ENCODE results near the gene GRIP2. TPM values are rescaled to one million over a fixed set of nuclear protein-coding genes. Genes with fewer than 3 reads are reported as not detected.

GRIP2 gene
- total and polyA plus RNA-seq, 9 of the 15 experiments (the other 6 are each of a cell fraction or from before 2014, with no cell fraction given) = 0.01 TPM; not detected in 7

GRCh38 chr3:14450922-14451606 lies 89.1 kb downstream of the GRIP2 start:
- ATAC-seq (no peak), FAIRE-seq (peak; percentile 62), DNase-seq (ENCODE audit: extremely low read depth in 1 of 4, low spot score in 3 of 4) (no peak)
- Histone ChIP-seq H3K9me3 (replicated peaks; ENCODE audit: control insufficient read depth, insufficient read depth, low read depth, low read length) (peaks cover 2% of the 10 kb centered on the region; the same call in 1 of the 2 replicates), H3K27ac (ENCODE audit: extremely low read depth, low read depth, low read length) (no peak overlapping the region), H3K9me1 (ENCODE audit: control insufficient read depth, insufficient read depth, low read length) (no peaks in the 10 kb centered on the region), H3K4me3 (no peak overlapping the region), H3K27me3 (ENCODE audit: control insufficient read depth in 2 of 2, insufficient read depth in 2 of 2, low read length in 2 of 2) (no peaks in the 10 kb centered on the region), H2AFZ (ENCODE audit: low read depth, low read length) (no peak overlapping the region), H4K20me1 (replicated peaks; ENCODE audit: control insufficient read depth, insufficient read depth, low read length) (peaks cover 3% of the 10 kb centered on the region; the same call in 1 of the 2 replicates), H3K36me3 (ENCODE audit: control insufficient read depth, insufficient read depth, low read length) (peaks cover 99% of the 10 kb centered on the region), H3K9ac (ENCODE audit: insufficient read depth in 1 of 2, low read depth in 2 of 2, low read length in 2 of 2) (no peak overlapping the region), H3K4me2 (ENCODE audit: insufficient read depth, low read length) (no peak overlapping the region), H3K79me2 (ENCODE audit: control insufficient read depth, insufficient read depth, low read length) (0 out of 3 replicates have a peak, but pooled peaks cover 7% of the 10 kb centered on the region), H3K4me1 (replicated peaks in 1 of 2; ENCODE audit: control insufficient read depth in 2 of 2, insufficient read depth in 2 of 2, low read length in 2 of 2) (peaks cover 0 to 2% of the 10 kb centered on the region in 2 experiments; a peak in 1 of 5 replicates)
- CTCF ChIA-PET (ENCODE audit: low intra/inter-chr PET ratio) = no interaction called here
- intact Hi-C loops (cut with micrococcal nuclease) = no loop called here
- POLR2A ChIA-PET = interaction anchor here (1.4 to 2.0 kb wide), 2 partner anchors 8 to 12 kb away, joined by 3 to 5 read pairs; no protein-coding TSS in a partner anchor
- in situ Hi-C loops (cut with MboI) = no loop called here
- BruUV-seq (replicated peaks) = TSS peak; percentile 2
- 89% methylated on average over 5 of the region's 5 CpGs for WGBS (ENCODE audit: insufficient coverage, low coverage, missing lambda C conversion rate)
- TF ChIP-seq GABPB2 (CRISPR knock-in tag; conservative IDR thresholded peaks at IDR 0.05) = no peak
- no peak for TF ChIP-seq COPS2 (conservative IDR thresholded peaks at IDR 0.05)
- no peak for TF ChIP-seq NCOR1 (IDR thresholded peaks at IDR 0.05)
- no peak for TF ChIP-seq LCOR (CRISPR knock-in tag; IDR thresholded peaks at IDR 0.05)
- no peak for TF ChIP-seq ZEB2 (IDR thresholded peaks at IDR 0.05)
- peak; percentile 69 for TF ChIP-seq C11orf30 (IDR thresholded peaks at IDR 0.05; ENCODE audit: low read depth)
- TF ChIP-seq MBD2 (IDR thresholded peaks at IDR 0.05; ENCODE audit: borderline replicate concordance, low read depth) = no peak
- TF ChIP-seq MAFG (tag; conservative IDR thresholded peaks at IDR 0.05) = 0 out of 2 replicates have a peak, but pooled peaks have one; percentile 12
- peak; percentile 10; the same call in 1 of the 2 replicates for TF ChIP-seq POLR2AphosphoS5 (IDR thresholded peaks at IDR 0.05; ENCODE audit: control insufficient read depth, insufficient read depth, low read depth, low read length)
- TF ChIP-seq MAFK (IDR thresholded peaks at IDR 0.05; ENCODE audit: low read length) = 0 out of 2 replicates have a peak, but pooled peaks have one; percentile 25
- TF ChIP-seq PKNOX1 (IDR thresholded peaks at IDR 0.05) = no peak
- no peak for TF ChIP-seq CTCFL (IDR thresholded peaks at IDR 0.05; ENCODE audit: borderline replicate concordance, insufficient read depth, low read depth, low read length, poor library complexity, severe bottlenecking)

Measured in K562 (cell line).